Prostate gland (tissue), 2 donors: ENCODE results near the gene KAT8. TPM values are rescaled to one million over a fixed set of nuclear protein-coding genes. Genes with fewer than 3 reads are reported as not detected.
A peak's percentile ranks its signal among the peaks of the same experiment; 100 is the strongest.

ENCODE experiments used
- DNase-seq: peaks from one replicate; pipeline ENCODE4 v3.0.0-alpha.2; 2019; ENCODE audit warnings: low spot score
- H3K27ac ChIP-seq, 2 donors: fragments of 200-600 bp; sonication (generic); 2 replicates each; pipeline ENCODE4 v1.5.1; 2017 to 2019
- H3K27me3 ChIP-seq: fragments of 200-600 bp; sonication (generic); replicated peaks from 2 replicates; pipeline ENCODE4 v1.5.1; 2019; ENCODE audit not compliant: insufficient read depth
- H3K36me3 ChIP-seq, 2 donors: fragments of 200-600 bp; sonication (generic); 1 replicate in 1 of 2; 2 replicates in 1 of 2; pipeline versions ENCODE4 v1.5.1 to v1.8.1; 2017 to 2019
- H3K4me1 ChIP-seq: fragments of 200-600 bp; sonication (generic); replicated peaks from 2 replicates; pipeline ENCODE4 v1.5.1; 2019
- H3K4me3 ChIP-seq, 2 donors: fragments of 200-600 bp; sonication (generic); 2 replicates each; pipeline ENCODE4 v1.5.1; 2017 to 2019
- H3K9me3 ChIP-seq: fragments of 200-600 bp; sonication (generic); 2 replicates; pipeline ENCODE4 v1.5.1; 2017
- POLR2A ChIP-seq: fragments of 450-650 bp; IDR thresholded peaks from one replicate; pipeline ENCODE4 v1.6.1; 2016; ENCODE audit warnings: antibody characterized with exemption, mild to moderate bottlenecking
- POLR2AphosphoS5 ChIP-seq: sonication (generic); formaldehyde crosslinking; IDR thresholded peaks from one replicate; pipeline ENCODE4 v1.6.1; 2017; ENCODE audit warnings: antibody characterized with exemption
- WGBS: methylation state at CpG from one replicate; pipeline ENCODE4 v1.1.5; 2018; 5-methylcytosine and 5-hydroxymethylcytosine counted together
- intact Hi-C: fragments of 100-400 bp; cut with DNase I; formaldehyde crosslinking; loops from one replicate; pipeline ENCODE4 v1.14.2; 2022
- total RNA-seq, 2 donors: library from RNA; depleted of rRNA; stranded (reverse); fragments of >200 nt; gene quantifications; one replicate each; pipeline ENCODE4 v1.1.0, GENCODE V29; 2016
- TF ChIP-seq, protein P1 (sequence below), 4 experiments: fragments of 200-600 bp in 2 of 4; fragments of 450-650 bp in 2 of 4; sonication (generic) in 2 of 4; IDR thresholded peaks; 1 replicate in 3 of 4; 2 replicates in 1 of 4; pipeline ENCODE4 v1.5.1; 2016 to 2019; ENCODE audit warnings: antibody characterized with exemption in 4 of 4, mild to moderate bottlenecking in 2 of 4, moderate library complexity in 2 of 4

The KAT8 gene
- total RNA-seq, 2 donors from 2014 or later: 92.6 to 115 TPM

GRCh38 chr16:31130336-31130891 is 12.9 kb downstream of the KAT8 start:
- WGBS: 53% methylated on average over 9 of the region's 10 CpGs
- Histone ChIP-seq H3K4me1 (peaks cover 32% of the 10 kb centered on the region), H3K27me3 (no peaks in the 10 kb centered on the region), H3K27ac (peak overlapping the region; percentile 92 to 94), H3K9me3 (no peaks in the 10 kb centered on the region), H3K4me3 (no peak overlapping the region), H3K36me3 (peaks cover 0 to 4% of the 10 kb centered on the region in 2 donors)
- no peak for TF ChIP-seq POLR2AphosphoS5
- TF ChIP-seq, protein P1, sequence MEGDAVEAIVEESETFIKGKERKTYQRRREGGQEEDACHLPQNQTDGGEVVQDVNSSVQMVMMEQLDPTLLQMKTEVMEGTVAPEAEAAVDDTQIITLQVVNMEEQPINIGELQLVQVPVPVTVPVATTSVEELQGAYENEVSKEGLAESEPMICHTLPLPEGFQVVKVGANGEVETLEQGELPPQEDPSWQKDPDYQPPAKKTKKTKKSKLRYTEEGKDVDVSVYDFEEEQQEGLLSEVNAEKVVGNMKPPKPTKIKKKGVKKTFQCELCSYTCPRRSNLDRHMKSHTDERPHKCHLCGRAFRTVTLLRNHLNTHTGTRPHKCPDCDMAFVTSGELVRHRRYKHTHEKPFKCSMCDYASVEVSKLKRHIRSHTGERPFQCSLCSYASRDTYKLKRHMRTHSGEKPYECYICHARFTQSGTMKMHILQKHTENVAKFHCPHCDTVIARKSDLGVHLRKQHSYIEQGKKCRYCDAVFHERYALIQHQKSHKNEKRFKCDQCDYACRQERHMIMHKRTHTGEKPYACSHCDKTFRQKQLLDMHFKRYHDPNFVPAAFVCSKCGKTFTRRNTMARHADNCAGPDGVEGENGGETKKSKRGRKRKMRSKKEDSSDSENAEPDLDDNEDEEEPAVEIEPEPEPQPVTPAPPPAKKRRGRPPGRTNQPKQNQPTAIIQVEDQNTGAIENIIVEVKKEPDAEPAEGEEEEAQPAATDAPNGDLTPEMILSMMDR (IDR thresholded peaks at IDR 0.05): no peak
- DNase-seq: no peak
- intact Hi-C loops: no loop called here

DNA sequence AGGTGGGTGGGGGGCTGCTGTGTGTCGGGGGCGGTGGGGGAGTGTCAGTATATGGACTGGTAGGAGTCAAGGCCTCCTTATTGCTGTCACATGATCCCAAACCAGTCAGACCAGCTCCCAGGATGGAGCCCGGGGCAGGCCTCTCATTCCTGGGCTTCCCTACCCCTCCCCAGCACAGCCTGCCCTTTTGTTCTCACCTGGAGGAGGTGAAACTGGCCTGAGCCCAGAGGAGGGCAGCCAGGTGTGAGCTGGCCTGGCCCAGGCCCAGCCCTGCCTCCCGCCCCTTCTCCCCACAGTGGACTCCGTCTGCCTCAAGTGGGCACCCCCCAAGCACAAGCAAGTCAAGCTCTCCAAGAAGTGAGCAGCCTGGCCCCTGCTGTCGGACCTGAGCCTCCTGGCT is 13.4 kb downstream of the KAT8 start:
- TF ChIP-seq, protein P1 (IDR thresholded peaks at IDR 0.05): no peak
- TF ChIP-seq POLR2A (no peak), POLR2AphosphoS5 (peak; percentile 82)
- 50% methylated on average over 6 of the region's 6 CpGs for WGBS

GRCh38 chr16:31131416-31131815 is 14.0 kb downstream of the KAT8 start:
- Histone ChIP-seq H3K27me3 (no peaks in the 10 kb centered on the region), H3K27ac (peak overlapping the region; percentile 92 to 94), H3K9me3 (no peaks in the 10 kb centered on the region), H3K4me1 (peaks cover 38% of the 10 kb centered on the region), H3K4me3 (no peak overlapping the region), H3K36me3 (peaks cover 0 to 4% of the 10 kb centered on the region in 2 donors)
- intact Hi-C loops: no loop called here
- TF ChIP-seq POLR2A: no peak
- TF ChIP-seq, protein P1 (IDR thresholded peaks at IDR 0.05): no peak
- no peak for TF ChIP-seq POLR2AphosphoS5
- WGBS: 63% methylated on average over 11 of the region's 11 CpGs
- no peak for DNase-seq

More for the DNA sequence above, 13.4 kb downstream of the KAT8 start:
- Histone ChIP-seq H3K9me3 (no peaks in the 10 kb centered on the region), H3K4me1 (peaks cover 35% of the 10 kb centered on the region), H3K27ac (peak overlapping the region; percentile 92 to 94), H3K36me3 (peaks cover 0 to 4% of the 10 kb centered on the region in 2 donors), H3K4me3 (no peak overlapping the region), H3K27me3 (no peaks in the 10 kb centered on the region)
- intact Hi-C loops: no loop called here
- peak; percentile 91 for DNase-seq

GRCh38 chr16:31131841-31132271 is 14.4 kb downstream of the KAT8 start:
- H3K27me3 ChIP-seq: no peaks in the 10 kb centered on the region
- DNase-seq: no peak
- H3K9me3 ChIP-seq: no peaks in the 10 kb centered on the region
- H3K36me3 ChIP-seq: peaks cover 0 to 4% of the 10 kb centered on the region in 2 donors
- H3K4me1 ChIP-seq: peaks cover 38% of the 10 kb centered on the region
- TF ChIP-seq, protein P1 (IDR thresholded peaks at IDR 0.05): no peak
- no peak for TF ChIP-seq POLR2A
- TF ChIP-seq POLR2AphosphoS5: no peak
- peak overlapping the region; percentile 92 to 94 for H3K27ac ChIP-seq
- intact Hi-C loops: no loop called here
- WGBS: 54% methylated on average over 4 of the region's 5 CpGs
- H3K4me3 ChIP-seq: no peak overlapping the region

DNA sequence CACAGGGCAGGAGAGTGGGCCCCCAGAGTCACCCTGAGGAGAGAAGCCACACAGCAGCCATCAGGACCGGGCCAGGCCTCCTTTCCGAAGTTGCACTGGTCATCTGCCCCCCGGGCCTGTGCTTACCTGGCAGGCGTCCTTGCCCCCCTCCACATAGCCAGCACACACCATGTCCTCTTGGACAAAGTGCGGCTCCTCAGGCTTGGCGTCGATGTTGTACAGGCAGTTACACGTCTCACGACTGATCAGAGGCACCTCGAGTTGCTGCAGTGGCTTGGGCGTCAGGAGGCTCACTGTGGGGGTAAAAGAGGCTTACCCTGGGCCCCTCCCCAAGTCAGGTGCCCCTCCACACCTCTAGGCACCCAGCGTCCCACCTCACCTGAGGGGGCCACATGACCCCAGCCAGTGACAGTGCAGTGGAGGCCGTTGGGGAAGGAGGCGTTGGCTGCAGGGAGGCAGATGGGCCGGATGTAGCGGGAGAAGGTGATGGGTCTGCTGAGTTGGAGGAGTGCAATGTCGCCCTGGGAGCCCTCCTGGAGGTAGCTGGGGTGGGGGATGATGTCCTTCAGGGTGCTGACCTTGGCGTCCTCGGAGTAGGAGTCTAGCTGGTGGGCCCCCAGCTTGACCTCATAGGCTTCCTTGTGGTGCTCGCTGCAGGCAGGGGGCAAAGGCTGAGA is 15.0 kb downstream of the KAT8 start:
- Histone ChIP-seq H3K36me3 (peaks cover 0 to 1% of the 10 kb centered on the region in 2 donors), H3K9me3 (no peaks in the 10 kb centered on the region), H3K4me1 (peaks cover 36% of the 10 kb centered on the region), H3K27me3 (no peaks in the 10 kb centered on the region), H3K27ac (peak overlapping the region; percentile 92 to 94), H3K4me3 (no peak overlapping the region)
- intact Hi-C loops: no loop called here
- no peak for DNase-seq
- 65% methylated on average over 20 of the region's 20 CpGs for WGBS
- no peak for TF ChIP-seq POLR2AphosphoS5
- TF ChIP-seq POLR2A: no peak
- TF ChIP-seq, protein P1 (IDR thresholded peaks at IDR 0.05): no peak
